GM21526 (cell line): ENCODE results near the gene TSGA10.

Experiments used
- ATAC-seq: cut with Tn5 transposase; IDR thresholded peaks from one replicate; pipeline ENCODE4 v1.9.1; 2021; ENCODE audit warnings: moderate library complexity; ENCODE audit not compliant: unreplicated experiment, low FRiP score

Gene TSGA10

DNA sequence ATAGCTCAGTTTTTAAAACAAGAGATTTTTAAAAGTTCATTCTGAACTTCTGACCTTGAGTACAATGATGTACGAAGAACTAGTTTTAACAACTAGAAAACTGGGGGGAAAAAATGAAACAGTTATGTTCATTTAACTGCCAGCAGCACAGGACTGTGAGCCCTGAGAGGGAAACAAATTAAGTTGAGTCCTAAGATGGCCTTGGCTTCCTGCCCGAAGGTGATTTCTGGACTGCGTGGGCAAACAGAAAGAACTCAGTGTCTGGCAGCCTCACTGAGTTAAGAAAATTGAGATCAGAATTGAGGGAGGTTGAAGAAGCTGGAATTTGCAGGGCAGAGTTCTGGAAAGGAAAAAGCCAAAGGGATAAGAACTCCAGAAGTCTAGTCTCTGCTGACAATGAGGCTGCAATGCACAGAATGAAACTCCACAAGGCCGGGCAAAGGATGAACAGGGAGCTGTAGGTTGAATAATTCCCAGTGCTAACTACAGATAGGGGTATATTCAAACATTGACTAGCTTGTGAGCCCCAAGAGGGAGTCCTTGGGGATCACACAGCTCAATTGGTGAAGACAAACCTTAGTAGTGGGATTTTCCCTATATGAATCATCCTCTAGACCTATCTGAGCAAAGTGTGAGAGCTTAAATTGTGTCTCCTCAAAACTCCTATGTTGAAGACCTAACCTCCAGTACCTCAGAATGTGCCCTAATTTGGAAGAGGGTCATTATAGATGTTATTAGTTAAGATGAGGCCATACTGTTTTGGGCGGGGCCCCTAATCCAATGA, 205.6 kb downstream of the TSGA10 start:
- no peak for ATAC-seq

DNA sequence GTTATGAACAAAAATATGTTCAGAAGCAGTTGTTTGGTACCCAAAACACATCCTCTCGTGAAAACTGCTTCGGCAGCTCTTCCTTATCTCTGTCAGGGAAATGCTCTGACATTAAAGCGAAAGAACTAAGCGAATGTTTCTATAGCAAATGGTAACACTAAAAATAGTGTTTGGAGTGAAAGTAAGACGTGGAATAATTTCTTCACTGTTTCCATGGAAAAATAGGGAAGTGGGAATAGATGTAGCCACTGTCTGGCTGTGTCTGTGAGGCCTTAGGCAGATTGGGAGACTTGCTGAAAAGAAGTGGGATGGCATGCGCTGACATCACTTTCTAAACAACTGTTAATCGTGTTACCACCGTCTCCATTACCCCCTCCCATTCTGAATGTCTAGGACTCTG, 207.2 kb downstream of the TSGA10 start:
- ATAC-seq: no peak
